Stomach (tissue), 4 donors: ENCODE data around the gene STK32C.

ENCODE experiments used
- POLR2A ChIP-seq, 4 donors: fragments of 450-650 bp; IDR thresholded peaks; one replicate each; pipeline ENCODE4 v1.6.1; 2016; ENCODE audit warnings: antibody characterized with exemption in 4 of 4, control low read depth in 2 of 4, mild to moderate bottlenecking in 1 of 4, moderate library complexity in 1 of 4
- TF ChIP-seq, protein P1 (sequence below), 7 experiments: fragments of 450-650 bp in 4 of 7; fragments of 200-600 bp in 3 of 7; sonication (generic) in 3 of 7; IDR thresholded peaks; one replicate each; pipeline ENCODE4 v1.5.1; 2016 to 2019; ENCODE audit warnings: antibody characterized with exemption in 7 of 7, control low read depth in 2 of 7, mild to moderate bottlenecking in 1 of 7

DNA sequence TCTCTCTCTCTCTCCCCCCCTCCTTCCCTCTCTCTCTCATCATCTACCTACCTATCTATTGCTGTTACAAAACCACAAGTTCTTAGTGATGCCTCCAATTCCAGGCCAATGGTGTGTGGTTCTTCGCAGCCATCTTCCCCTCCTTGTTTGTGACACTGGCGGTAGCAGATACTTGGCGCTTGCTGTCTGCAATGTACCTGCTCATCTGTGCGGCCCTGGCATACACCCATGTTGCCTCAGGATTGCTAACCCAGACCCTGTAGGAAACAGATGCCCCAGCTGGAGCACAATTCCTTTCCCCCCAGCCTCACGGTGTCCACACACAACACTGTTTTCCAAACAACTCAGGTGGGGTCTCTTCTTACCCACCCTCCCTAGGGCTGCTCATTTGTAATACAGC is 134.6 kb downstream of the STK32C start:
- TF ChIP-seq, protein P1, sequence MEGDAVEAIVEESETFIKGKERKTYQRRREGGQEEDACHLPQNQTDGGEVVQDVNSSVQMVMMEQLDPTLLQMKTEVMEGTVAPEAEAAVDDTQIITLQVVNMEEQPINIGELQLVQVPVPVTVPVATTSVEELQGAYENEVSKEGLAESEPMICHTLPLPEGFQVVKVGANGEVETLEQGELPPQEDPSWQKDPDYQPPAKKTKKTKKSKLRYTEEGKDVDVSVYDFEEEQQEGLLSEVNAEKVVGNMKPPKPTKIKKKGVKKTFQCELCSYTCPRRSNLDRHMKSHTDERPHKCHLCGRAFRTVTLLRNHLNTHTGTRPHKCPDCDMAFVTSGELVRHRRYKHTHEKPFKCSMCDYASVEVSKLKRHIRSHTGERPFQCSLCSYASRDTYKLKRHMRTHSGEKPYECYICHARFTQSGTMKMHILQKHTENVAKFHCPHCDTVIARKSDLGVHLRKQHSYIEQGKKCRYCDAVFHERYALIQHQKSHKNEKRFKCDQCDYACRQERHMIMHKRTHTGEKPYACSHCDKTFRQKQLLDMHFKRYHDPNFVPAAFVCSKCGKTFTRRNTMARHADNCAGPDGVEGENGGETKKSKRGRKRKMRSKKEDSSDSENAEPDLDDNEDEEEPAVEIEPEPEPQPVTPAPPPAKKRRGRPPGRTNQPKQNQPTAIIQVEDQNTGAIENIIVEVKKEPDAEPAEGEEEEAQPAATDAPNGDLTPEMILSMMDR (IDR thresholded peaks at IDR 0.05): no peak
- no peak for TF ChIP-seq POLR2A (IDR thresholded peaks at IDR 0.05)
